K562 (cell line): ENCODE measurements around the gene ZDHHC5. TPM values are rescaled to one million over a fixed set of nuclear protein-coding genes. Genes with fewer than 3 reads are reported as not detected.

Experiments
- ATAC-seq: fragments of 200-7000 bp; cut with Tn5 transposase; 3 replicates; pipeline ENCODE4 v1.9.1; 2020; ENCODE audit warnings: moderate library complexity
- BruUV-seq: library from RNA; stranded (reverse); fragments of 400-500 nt; replicated peaks from 2 replicates; lab custom pipeline; 2021; lab: Mats Ljungman, UMichigan
- CTCF ChIA-PET: fragments of 300-600 bp; formaldehyde crosslinking; extraction: SDS; loops from one replicate; lab custom pipeline; 2021; ENCODE audit warnings: low intra/inter-chr PET ratio; lab: Yijun Ruan, JAX
- POLR2A ChIA-PET: fragments of 300-600, 350-650 bp; sonication (Branson Sonifier 250); formaldehyde crosslinking; extraction: SDS; loops from one replicate; lab custom pipeline; 2021; ENCODE audit warnings: antibody characterized with exemption, inconsistent platforms; lab: Yijun Ruan, JAX
- DNase-seq, 4 experiments: peaks; one replicate each; pipeline versions ENCODE4 v3.0.0 to v3.0.0-alpha.2; 2011 to 2018; ENCODE audit warnings: low spot score in 3 of 4, mixed read lengths in 3 of 4; ENCODE audit errors: extremely low read depth in 1 of 4
- FAIRE-seq: peaks from 2 replicates; lab custom pipeline; 2011; peaks lifted over from hg19 to GRCh38; lab: Jason Lieb, UNC
- H2AFZ ChIP-seq: 2 replicates; pipeline ENCODE4 v1.6.0; 2011; ENCODE audit warnings: low read depth, low read length, control low read depth, inconsistent platforms
- H3K27ac ChIP-seq: fragments of 200-600 bp; 3 replicates; pipeline ENCODE4 v1.8.0; 2011; ENCODE audit warnings: low read depth, mild to moderate bottlenecking, control low read depth, inconsistent platforms, low read length, moderate library complexity, mixed read lengths; ENCODE audit errors: extremely low read depth
- H3K27me3 ChIP-seq, 2 experiments: fragments of 300-600 bp in 1 of 2; 2 replicates in 1 of 2; 3 replicates in 1 of 2; pipeline versions ENCODE4 v1.6.0 to v1.8.0; 2011; ENCODE audit warnings: inconsistent platforms in 2 of 2, low read length in 2 of 2, mild to moderate bottlenecking in 1 of 2, mixed read lengths in 1 of 2, moderate library complexity in 1 of 2; ENCODE audit not compliant: control insufficient read depth in 2 of 2, insufficient read depth in 2 of 2
- H3K36me3 ChIP-seq: fragments of 300-600 bp; 3 replicates; pipeline ENCODE4 v1.8.0; 2011; ENCODE audit warnings: mild to moderate bottlenecking, low read length, inconsistent platforms; ENCODE audit not compliant: control insufficient read depth, insufficient read depth
- H3K4me1 ChIP-seq, 2 experiments: fragments of 200-600 bp in 1 of 2; replicated peaks in 1 of 2; 2 replicates in 1 of 2; 3 replicates in 1 of 2; pipeline versions ENCODE4 v1.5.1 to v1.8.0; 2011; ENCODE audit warnings: inconsistent platforms in 2 of 2, low read length in 2 of 2, mild to moderate bottlenecking in 1 of 2, mixed read lengths in 1 of 2, moderate library complexity in 1 of 2; ENCODE audit not compliant: control insufficient read depth in 2 of 2, insufficient read depth in 2 of 2
- H3K4me2 ChIP-seq: 2 replicates; pipeline ENCODE4 v1.6.1; 2011; ENCODE audit warnings: low read length, control low read depth, inconsistent platforms, mixed read lengths; ENCODE audit not compliant: insufficient read depth
- H3K4me3 ChIP-seq: fragments of 200-600 bp; sonication (generic), shearing (Covaris generic); 2 replicates; pipeline ENCODE4 v1.5.1; 2016; ENCODE audit warnings: control low read depth, inconsistent platforms
- H3K79me2 ChIP-seq: fragments of 200-600 bp; 3 replicates; pipeline ENCODE4 v1.8.0; 2011; ENCODE audit warnings: low read length, inconsistent platforms; ENCODE audit not compliant: control insufficient read depth, insufficient read depth
- H3K9ac ChIP-seq, 2 experiments: 2 replicates each; pipeline versions ENCODE4 v1.6.0 to v1.6.1; 2011; ENCODE audit warnings: low read depth in 2 of 2, low read length in 2 of 2, control low read depth in 1 of 2, inconsistent platforms in 1 of 2, mild to moderate bottlenecking in 1 of 2, mixed read lengths in 1 of 2; ENCODE audit not compliant: insufficient read depth in 1 of 2
- H3K9me1 ChIP-seq: one replicate; pipeline ENCODE4 v1.6.0; 2011; ENCODE audit warnings: inconsistent platforms, mild to moderate bottlenecking, low read length, moderate library complexity; ENCODE audit not compliant: control insufficient read depth, insufficient read depth
- H3K9me3 ChIP-seq: replicated peaks from 2 replicates; pipeline ENCODE4 v1.5.1; 2011; ENCODE audit warnings: low read depth, low read length, inconsistent platforms; ENCODE audit not compliant: control insufficient read depth, insufficient read depth
- H4K20me1 ChIP-seq: replicated peaks from 2 replicates; pipeline ENCODE4 v1.6.1; 2011; ENCODE audit warnings: low read length, inconsistent platforms, mixed read lengths; ENCODE audit not compliant: control insufficient read depth, insufficient read depth
- E2F4 ChIP-seq: sonication (generic); formaldehyde crosslinking; IDR thresholded peaks from 2 replicates; pipeline ENCODE4 v1.8.0; 2022; ENCODE audit warnings: mild to moderate bottlenecking, low read depth, missing genetic modification reagents
- IRF2 ChIP-seq: sonication (generic); formaldehyde crosslinking; IDR thresholded peaks from 2 replicates; pipeline ENCODE4 v1.8.1; 2022; ENCODE audit warnings: mild to moderate bottlenecking, missing genetic modification reagents
- JUN ChIP-seq, 2 experiments: sonication (generic) in 1 of 2; formaldehyde crosslinking in 1 of 2; IDR thresholded peaks; 2 replicates each; pipeline versions ENCODE4 v1.6.1 to v1.8.0; 2012 to 2022; ENCODE audit warnings: borderline replicate concordance in 2 of 2, mild to moderate bottlenecking in 2 of 2, improper control_type of control experiment in 1 of 2, low read depth in 1 of 2, low read length in 1 of 2, missing genetic modification reagents in 1 of 2
- KLF10 ChIP-seq: fragments of 250-450 bp; sonication (Bioruptor Pico); IDR thresholded peaks from 2 replicates; pipeline ENCODE4 v1.6.1; 2021; ENCODE audit warnings: matching md5 sums
- NR3C1 ChIP-seq: sonication (generic); formaldehyde crosslinking; IDR thresholded peaks from 2 replicates; pipeline ENCODE4 v1.8.1; 2022; ENCODE audit warnings: missing genetic modification reagents
- PTRF ChIP-seq: fragments of 450-650 bp; IDR thresholded peaks from 2 replicates; pipeline ENCODE4 v1.6.1; 2016; ENCODE audit warnings: mild to moderate bottlenecking, missing genetic modification characterization, missing compliant biosample characterization
- SMARCA5 ChIP-seq: fragments of 450-650 bp; IDR thresholded peaks from 2 replicates; pipeline ENCODE4 v1.6.1; 2016
- SRSF9 ChIP-seq: fragments of 200-400 bp; formaldehyde crosslinking; IDR thresholded peaks from 2 replicates; pipeline ENCODE4 v1.6.1; 2017; ENCODE audit warnings: low read depth, low read length, borderline replicate concordance
- XRCC4 ChIP-seq: IDR thresholded peaks from one replicate; pipeline ENCODE4 v1.6.1; 2011; ENCODE audit not compliant: insufficient read depth, insufficient read length; ENCODE audit errors: extremely low read depth
- ZNF347 ChIP-seq: fragments of 450-650 bp; formaldehyde crosslinking; IDR thresholded peaks from 2 replicates; pipeline ENCODE4 v1.4.0; 2020; ENCODE audit warnings: low read depth, mild to moderate bottlenecking, moderate library complexity
- ZNF436 ChIP-seq: fragments of 250-450, 450-650 bp; sonication (Bioruptor Pico); formaldehyde crosslinking; IDR thresholded peaks from 2 replicates; pipeline ENCODE4 v1.7.0; 2020; ENCODE audit warnings: mild to moderate bottlenecking
- ZZZ3 ChIP-seq: fragments of 450-650 bp; IDR thresholded peaks from 2 replicates; pipeline ENCODE4 v1.6.1; 2016; ENCODE audit warnings: antibody characterized with exemption, mild to moderate bottlenecking, moderate library complexity
- WGBS: fragments of 100-300 bp; shearing (Covaris generic); methylation state at CpG from one replicate; pipeline ENCODE4 v1.1.6; 2016; ENCODE audit warnings: low coverage, mixed read lengths; ENCODE audit not compliant: insufficient coverage; ENCODE audit errors: missing lambda C conversion rate; 5-methylcytosine and 5-hydroxymethylcytosine counted together
- in situ Hi-C: fragments of 300-500 bp; cut with MboI; formaldehyde crosslinking; loops from 4 replicates; pipeline ENCODE4 v1.15.0; 2018; ENCODE audit warnings: inconsistent platforms, mixed read lengths
- intact Hi-C: fragments of 100-400 bp; cut with micrococcal nuclease; formaldehyde crosslinking; loops from 2 replicates; pipeline ENCODE4 v1.14.2; 2022
- polyA plus RNA-seq, 8 experiments: library from polyadenylated mRNA; depleted of rRNA in 4 of 8; stranded (reverse) in 5 of 8; unstranded in 3 of 8; fragments of >200 nt; fragmentation: Nextera tagmentation in 2 of 8; fragmentation: Illumina TruSeq in 1 of 8; extraction: Ambion mirVana in 2 of 8; extraction: Trizol in 1 of 8; gene quantifications; 2 replicates each; pipeline versions ENCODE4 v1.2.1 to v1.2.3, GENCODE V29; 2011 to 2014; ENCODE audit warnings: inconsistent platforms in 1 of 8, missing spikeins in 1 of 8
- total RNA-seq, 7 experiments: library from RNA; depleted of rRNA in 6 of 7; stranded (reverse); fragments of >200 nt in 6 of 7; fragmentation: Illumina TruSeq in 2 of 7; extraction: Trizol in 2 of 7; gene quantifications; 2 replicates each; pipeline versions ENCODE4 v1.2.1 to v1.2.3, GENCODE V29; 2011 to 2021; ENCODE audit warnings: low replicate concordance in 1 of 7
- TF ChIP-seq, protein P1 (sequence below): fragments of 250-450 bp; sonication (Bioruptor Pico); IDR thresholded peaks from 2 replicates; pipeline ENCODE4 v1.8.0; 2021; ENCODE audit warnings: moderate library complexity, mild to moderate bottlenecking, inconsistent platforms
- TF ChIP-seq, protein P2 (sequence below): fragments of 250-450 bp; sonication (Bioruptor Pico); IDR thresholded peaks from 2 replicates; pipeline ENCODE4 v1.6.1; 2021; ENCODE audit warnings: mild to moderate bottlenecking
- TF ChIP-seq, protein P3 (sequence below): fragments of 250-450 bp; sonication (Bioruptor Pico); IDR thresholded peaks from 2 replicates; pipeline ENCODE4 v1.8.0; 2021; ENCODE audit warnings: moderate library complexity, mild to moderate bottlenecking, inconsistent platforms
- TF ChIP-seq, protein P4 (sequence below): fragments of 250-450 bp; sonication (Bioruptor Pico); IDR thresholded peaks from 2 replicates; pipeline ENCODE4 v1.8.0; 2022; ENCODE audit warnings: moderate library complexity, mild to moderate bottlenecking, inconsistent platforms

Gene ZDHHC5
- total and polyA plus RNA-seq, 9 of the 15 experiments (the other 6 are each of a cell fraction or from before 2014, with no cell fraction given) = 3.8 to 64.2 (median 35.9) TPM

GRCh38 chr11:57637626-57638004, 30.3 kb upstream of the ZDHHC5 start:
- POLR2A ChIA-PET = interaction anchor here (0.5 to 1.3 kb wide), 3 partner anchors 163 to 268 kb away, joined by 3 read pairs; no protein-coding TSS in a partner anchor
- CTCF ChIA-PET = no interaction called here
- ATAC-seq = no peak
- no peak for FAIRE-seq
- in situ Hi-C loops = no loop called here
- BruUV-seq = no TSS peak
- intact Hi-C loops = no loop called here
- TF ChIP-seq XRCC4 (no peak), ZNF347 (CRISPR knock-in tag) (no peak), ZZZ3 (no peak), SMARCA5 (no peak), ZNF436 (CRISPR knock-in tag) (no peak), SRSF9 (no peak), NR3C1 (no peak), E2F4 (no peak), IRF2 (CRISPR knock-in tag) (no peak), JUN (IDR thresholded peaks at IDR 0.05; ENCODE audit: borderline replicate concordance, low read depth, low read length) (no peak), JUN (CRISPR knock-in tag; IDR thresholded peaks at IDR 0.05; ENCODE audit: borderline replicate concordance) (no peak), PTRF (tag) (no peak), KLF10 (CRISPR knock-in tag) (no peak)
- TF ChIP-seq, protein P1, sequence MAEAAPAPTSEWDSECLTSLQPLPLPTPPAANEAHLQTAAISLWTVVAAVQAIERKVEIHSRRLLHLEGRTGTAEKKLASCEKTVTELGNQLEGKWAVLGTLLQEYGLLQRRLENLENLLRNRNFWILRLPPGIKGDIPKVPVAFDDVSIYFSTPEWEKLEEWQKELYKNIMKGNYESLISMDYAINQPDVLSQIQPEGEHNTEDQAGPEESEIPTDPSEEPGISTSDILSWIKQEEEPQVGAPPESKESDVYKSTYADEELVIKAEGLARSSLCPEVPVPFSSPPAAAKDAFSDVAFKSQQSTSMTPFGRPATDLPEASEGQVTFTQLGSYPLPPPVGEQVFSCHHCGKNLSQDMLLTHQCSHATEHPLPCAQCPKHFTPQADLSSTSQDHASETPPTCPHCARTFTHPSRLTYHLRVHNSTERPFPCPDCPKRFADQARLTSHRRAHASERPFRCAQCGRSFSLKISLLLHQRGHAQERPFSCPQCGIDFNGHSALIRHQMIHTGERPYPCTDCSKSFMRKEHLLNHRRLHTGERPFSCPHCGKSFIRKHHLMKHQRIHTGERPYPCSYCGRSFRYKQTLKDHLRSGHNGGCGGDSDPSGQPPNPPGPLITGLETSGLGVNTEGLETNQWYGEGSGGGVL (CRISPR knock-in tag) = no peak
- TF ChIP-seq, protein P2, sequence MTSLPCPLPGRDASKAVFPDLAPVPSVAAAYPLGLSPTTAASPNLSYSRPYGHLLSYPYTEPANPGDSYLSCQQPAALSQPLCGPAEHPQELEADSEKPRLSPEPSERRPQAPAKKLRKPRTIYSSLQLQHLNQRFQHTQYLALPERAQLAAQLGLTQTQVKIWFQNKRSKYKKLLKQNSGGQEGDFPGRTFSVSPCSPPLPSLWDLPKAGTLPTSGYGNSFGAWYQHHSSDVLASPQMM = no peak
- TF ChIP-seq, protein P3, sequence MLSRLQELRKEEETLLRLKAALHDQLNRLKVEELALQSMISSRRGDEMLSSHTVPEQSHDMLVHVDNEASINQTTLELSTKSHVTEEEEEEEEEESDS (CRISPR knock-in tag) = no peak
- TF ChIP-seq, protein P4, sequence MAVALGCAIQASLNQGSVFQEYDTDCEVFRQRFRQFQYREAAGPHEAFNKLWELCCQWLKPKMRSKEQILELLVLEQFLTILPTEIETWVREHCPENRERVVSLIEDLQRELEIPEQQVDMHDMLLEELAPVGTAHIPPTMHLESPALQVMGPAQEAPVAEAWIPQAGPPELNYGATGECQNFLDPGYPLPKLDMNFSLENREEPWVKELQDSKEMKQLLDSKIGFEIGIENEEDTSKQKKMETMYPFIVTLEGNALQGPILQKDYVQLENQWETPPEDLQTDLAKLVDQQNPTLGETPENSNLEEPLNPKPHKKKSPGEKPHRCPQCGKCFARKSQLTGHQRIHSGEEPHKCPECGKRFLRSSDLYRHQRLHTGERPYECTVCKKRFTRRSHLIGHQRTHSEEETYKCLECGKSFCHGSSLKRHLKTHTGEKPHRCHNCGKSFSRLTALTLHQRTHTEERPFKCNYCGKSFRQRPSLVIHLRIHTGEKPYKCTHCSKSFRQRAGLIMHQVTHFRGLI (CRISPR knock-in tag) = no peak
- Histone ChIP-seq H3K27ac (no peak overlapping the region), H3K79me2 (no peaks in the 10 kb centered on the region), H4K20me1 (no peaks in the 10 kb centered on the region), H3K4me2 (no peak overlapping the region), H3K9me3 (no peaks in the 10 kb centered on the region), H3K9me1 (no peaks in the 10 kb centered on the region), H3K4me3 (no peak overlapping the region), H3K36me3 (no peaks in the 10 kb centered on the region), H2AFZ (no peak overlapping the region), H3K27me3 (peaks cover 2 to 12% of the 10 kb centered on the region in 2 experiments; a peak in 3 of 5 replicates), H3K9ac (no peak overlapping the region), H3K4me1 (peaks cover 6 to 17% of the 10 kb centered on the region in 2 experiments; a peak in 3 of 5 replicates)
- no peak for DNase-seq
- 76% methylated on average over 14 of the region's 18 CpGs for WGBS
